Tongue (tissue), 2 donors: Measurements from ENCODE around the gene ALKBH8. TPM values are rescaled to one million over a fixed set of nuclear protein-coding genes. Genes with fewer than 3 reads are reported as not detected.
A peak's percentile ranks its signal among the peaks of the same experiment; 100 is the strongest.
"Not testable (repeated sequence)": the region's sequence is repeated elsewhere in the genome, so short reads cannot be mapped to it uniquely, and the experiment has no call there.

Experiments
- DNase-seq: peaks from one replicate; pipeline ENCODE4 v3.0.0-alpha.2; 2015
- total RNA-seq: library from RNA; depleted of rRNA; stranded (reverse); fragments of >200 nt; gene quantifications from one replicate; pipeline ENCODE4 v1.2.3, GENCODE V29; 2014

The ALKBH8 gene
- total RNA-seq, 1 donor from 2014 or later: 23.1 TPM

DNA sequence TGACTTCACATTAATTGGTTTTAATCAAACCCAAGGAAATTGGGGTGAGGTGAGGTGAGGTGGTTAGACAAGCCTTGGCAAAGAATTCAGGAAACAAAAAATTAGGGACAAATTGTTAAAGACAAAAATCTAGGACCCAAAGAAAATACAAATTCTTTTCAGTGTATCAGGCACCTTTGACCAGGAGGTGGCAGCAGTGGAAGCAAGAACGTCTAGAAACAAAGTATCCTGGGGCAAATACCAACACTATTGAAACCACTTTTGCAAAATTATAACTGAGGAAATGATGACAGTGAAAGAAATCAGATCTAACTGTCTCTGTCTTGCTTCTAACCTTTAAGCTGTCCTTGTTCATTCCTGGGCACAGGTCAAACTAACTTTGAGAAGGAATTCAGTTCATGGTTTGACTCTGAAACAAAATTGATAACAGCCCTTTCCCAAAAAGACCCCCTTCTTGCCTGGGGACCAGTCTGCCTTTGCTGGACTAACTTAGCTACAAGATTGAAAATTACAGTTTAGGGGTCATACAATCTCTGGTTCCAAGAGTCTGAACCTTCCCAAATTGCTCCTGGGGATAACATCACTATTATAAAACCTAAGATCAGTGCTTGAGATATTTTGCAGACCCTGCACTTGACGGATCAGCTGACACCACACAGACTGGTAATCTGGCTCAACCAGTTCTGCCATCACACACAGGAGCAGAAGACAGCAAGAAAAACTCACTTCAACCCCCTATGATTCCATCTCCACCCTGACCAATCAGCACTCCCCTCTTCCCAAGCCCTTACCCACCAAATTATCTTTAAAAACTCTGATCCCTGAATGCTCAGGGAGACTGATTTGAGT lies 11.2 kb upstream of the ALKBH8 start:
- peak; percentile 71 for DNase-seq

DNA sequence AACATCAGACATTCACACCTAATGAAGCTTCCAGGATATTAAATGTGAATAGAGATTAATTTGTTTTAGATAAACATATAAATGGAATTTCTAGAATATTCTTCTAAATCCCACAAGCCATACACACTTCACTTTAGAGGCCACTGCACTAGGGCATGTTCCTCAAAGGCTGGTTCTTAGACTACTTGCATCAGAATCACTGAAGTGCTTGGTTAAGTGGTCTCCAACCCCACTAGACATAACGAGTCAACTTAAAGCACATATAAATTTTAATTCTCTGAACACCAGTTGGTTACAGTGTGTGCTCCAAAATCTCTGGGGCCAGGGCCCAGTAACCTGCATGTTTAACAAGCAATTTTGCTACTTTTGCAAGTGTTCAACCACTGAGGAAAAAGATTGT lies 7.9 kb upstream of the ALKBH8 start:
- DNase-seq: no peak

DNA sequence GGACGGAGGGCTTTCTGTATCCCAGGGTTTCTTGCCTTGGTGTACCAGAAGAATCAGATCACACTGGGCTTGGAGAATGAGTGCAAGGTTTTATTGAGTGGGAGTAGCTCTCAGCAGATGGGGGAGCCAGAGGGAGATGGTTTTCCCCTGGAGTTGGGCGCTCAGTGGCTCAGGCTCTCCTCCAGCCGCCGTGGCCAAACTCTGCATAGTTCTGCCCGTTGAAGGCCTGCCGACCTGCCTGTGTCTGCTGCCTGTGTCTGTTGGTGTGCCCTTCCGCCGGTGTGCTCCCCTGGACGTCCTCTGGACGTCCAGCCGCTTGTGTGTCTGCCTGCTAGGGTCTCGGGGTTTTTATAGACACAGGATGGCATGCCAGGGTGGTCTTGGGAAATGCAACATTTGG lies 4.5 kb upstream of the ALKBH8 start:
- DNase-seq: no peak

DNA sequence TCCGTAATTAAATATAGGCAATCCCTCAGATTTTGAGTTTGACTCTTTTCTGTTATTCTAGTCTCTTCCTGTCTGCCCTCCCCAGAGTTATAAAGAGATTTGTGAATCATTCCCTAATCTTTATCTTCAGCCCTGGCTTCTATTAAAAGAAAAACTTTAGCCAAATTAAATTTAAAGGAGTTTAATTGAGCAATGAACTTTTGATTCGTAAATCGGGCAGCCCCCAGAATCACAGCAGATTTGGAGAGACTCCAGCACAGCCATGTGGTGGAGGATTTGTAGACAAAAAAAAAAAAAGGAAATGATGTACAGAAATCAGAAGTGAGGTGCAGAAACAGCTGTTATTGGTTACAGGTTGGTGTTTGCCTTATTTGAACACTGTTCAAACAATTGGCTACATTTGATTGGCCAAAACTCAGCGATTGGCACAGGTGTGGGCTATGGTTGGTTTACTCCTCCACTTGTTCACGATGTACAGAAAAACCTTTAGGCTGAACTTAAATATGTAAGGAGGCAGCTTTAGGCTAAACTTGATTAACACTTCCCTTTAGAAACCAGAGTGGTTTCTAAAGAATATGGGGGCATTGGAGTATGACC lies 2.3 kb upstream of the ALKBH8 start:
- DNase-seq: no peak

DNA sequence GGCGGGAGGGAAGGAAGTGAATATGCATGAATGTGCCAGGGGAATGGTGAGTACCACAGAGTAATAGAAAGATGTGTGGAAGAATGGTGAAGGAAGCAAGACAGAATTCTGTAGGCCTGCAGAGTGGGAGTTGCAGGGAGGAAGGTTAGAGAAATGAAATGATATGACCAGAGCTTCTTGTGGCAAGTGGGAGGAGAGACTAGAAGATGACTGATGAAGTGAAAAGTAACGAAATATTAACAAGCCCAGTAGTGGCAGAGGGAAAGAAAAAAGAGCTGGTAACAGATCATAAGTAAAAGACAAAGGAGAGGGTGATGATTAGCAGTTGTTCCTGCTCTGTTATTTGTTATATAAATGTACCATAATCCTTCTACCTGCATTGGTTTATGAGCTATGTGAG lies 1.0 kb upstream of the ALKBH8 start:
- no peak for DNase-seq

DNA sequence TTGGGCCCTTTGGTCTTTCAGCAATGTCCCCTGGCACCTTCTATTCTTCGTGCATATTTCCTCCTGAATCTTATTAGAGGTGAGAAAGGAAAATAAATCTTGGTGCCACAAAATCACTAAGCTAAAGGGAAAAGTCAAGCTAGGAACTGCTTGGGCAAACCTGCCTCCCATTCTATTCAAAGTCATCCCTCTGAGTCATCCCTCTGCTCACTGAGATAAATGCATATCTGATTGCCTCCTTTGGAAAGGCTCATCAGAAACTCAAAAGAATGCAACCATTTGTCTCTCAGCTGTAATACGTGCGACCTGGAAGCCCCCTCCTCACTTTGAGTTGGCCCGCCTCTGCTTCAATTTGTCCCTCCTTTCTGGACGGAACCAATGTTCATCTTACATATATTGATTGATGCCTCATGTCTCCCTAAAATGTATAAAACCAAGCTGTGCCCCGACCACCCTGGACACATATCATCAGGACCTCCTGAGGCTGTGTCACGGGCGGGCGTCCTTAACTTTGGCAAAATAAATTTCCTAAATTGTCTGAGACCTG lies 493 bp upstream of the ALKBH8 start:
- not testable (repeated sequence) for DNase-seq

DNA sequence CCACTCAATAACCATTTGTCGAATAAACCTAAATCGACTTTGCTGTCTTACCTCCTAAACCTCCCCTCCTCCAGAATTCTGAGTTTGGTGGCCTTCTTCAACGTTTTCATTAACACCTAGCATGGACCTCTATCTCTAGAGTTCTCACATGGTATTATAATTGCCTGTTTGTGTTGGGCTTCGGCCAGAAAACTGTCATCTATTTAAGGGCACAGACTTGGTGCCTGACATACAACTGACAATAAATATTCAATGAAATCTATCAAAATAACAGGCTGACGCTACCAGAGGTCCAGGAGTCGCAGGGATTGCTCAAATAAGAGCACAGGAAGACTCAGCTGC lies 687 bp downstream of the ALKBH8 start:
- no peak for DNase-seq

DNA sequence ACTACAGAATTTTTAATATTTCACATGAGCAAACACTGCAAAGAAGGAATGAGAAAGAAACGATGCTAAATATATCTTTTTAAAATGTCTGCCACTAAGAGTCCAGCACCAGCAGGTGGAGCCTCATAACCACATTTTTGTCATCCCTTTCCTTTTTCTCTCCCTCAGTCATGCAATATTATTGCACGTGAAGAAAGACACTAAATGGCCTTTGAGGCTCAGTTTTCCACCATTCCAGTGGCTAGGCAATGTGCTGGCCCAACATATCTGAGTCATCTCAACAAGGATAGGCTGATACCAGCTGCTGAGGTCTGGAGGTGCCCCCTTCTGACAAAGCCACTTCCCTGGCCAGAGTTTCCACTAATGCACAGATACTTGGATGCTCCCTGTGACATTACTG lies 1.8 kb downstream of the ALKBH8 start:
- DNase-seq: peak; percentile 72

DNA sequence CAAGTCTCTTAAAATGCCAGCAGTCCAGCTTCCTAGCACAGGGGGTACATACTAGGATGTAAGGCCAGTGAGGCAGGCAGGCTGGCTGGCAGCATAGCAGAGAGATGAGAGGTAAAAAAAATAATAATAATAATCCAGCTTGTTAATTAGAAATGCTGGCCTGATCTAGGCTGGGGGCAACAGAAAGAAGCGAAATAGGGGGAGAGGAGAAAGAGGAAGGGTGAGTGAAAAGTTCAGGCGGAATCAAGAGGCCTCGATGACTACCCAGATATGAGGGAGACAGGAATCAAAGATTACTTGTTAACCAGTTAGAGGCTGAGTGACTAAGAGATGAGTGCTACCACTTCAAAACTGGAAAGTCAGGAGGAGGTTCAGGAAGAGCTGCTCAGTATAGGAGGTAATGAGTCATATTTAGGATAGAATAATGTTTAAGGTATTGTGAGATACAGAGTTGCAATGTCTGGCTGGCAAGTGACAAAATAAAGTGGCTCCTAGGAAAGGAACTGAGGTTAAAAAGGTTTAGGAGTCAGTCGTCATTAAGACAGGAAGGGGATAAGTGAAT lies 2.8 kb downstream of the ALKBH8 start:
- DNase-seq: no peak

DNA sequence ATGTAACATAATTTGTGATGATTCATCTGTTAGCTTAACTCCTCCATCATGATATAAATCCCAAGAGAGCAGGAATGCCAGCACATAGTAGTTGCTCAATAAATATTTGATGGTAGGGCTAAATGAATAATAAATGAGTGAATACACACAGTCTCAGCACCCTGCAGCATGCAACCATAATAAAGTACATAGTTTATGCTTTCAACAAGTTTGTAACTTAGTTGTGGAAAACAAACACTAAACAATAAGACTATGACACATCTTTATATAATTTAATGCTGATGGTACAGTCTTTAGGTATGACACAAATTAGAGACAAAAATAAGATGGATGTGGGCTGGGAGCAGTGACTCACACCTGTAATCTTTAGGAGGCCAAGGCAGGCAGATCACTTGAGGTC lies 3.8 kb downstream of the ALKBH8 start:
- no peak for DNase-seq

DNA sequence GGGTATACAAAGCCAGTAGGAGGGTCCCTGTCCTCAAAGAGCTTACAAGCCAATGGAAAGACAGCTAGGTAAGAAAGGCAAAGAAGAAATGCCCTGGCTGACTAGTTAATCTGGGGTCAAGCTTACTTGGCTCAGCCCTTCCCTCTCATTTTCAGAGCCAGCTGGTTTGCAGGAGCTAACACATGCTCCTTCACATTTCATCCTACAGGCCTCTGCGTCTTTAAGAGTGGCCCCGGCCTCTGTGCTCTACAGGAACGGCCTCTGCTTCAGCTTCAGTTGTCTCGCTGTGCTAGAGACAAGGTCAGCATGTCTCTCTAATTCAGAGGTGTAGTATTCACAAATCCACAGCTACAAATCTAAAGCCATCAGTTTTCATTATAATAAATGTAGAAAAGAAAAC lies 15.2 kb downstream of the ALKBH8 start:
- DNase-seq: no peak

DNA sequence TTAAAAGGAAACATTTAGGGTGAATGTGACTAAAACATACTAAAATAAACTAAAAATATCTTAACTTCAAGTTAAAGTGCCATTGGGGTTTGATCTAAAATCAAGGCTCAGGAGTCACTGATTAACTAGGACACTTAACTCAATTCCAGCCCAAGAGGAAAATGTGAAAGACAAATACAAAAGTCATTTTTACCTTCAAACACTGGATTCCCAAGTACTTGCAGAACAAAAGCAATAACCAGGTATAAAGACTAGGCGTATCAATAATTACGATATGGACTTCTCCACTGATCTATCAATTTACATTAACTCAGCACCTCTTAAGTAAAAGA lies 15.6 kb downstream of the ALKBH8 start:
- DNase-seq: no peak

DNA sequence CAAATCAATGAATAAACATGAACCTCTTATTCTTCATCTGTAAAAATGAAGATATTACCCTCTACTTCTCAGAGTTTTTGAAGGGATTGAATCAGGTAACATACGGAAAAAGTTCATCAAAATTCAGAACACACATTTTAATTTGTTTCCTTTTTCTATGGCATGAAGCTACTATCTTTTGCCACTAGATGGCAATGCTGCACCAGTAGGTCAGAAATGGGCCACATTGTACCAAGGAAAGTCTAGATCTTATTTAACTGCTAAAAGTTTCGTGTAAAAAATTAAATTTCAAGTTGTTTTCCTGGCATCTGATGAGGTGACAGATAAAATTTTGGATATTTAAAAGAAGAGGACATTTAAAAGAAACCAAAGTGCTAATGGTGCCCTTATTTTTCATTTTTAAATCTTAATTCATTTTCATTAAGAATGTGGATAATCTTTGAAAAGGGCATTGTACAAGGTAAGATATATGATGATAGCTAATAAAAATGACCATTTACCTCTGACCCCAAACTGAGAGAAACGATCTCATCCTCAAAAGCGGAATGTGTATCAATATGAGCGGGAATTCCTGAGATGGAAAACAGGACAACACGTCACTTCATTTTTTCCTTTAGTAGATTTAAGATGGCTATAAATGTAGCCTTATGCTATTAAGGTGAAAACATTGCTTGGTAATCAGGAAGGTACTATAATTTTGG lies 16.1 kb downstream of the ALKBH8 start:
- peak; percentile 69 for DNase-seq

DNA sequence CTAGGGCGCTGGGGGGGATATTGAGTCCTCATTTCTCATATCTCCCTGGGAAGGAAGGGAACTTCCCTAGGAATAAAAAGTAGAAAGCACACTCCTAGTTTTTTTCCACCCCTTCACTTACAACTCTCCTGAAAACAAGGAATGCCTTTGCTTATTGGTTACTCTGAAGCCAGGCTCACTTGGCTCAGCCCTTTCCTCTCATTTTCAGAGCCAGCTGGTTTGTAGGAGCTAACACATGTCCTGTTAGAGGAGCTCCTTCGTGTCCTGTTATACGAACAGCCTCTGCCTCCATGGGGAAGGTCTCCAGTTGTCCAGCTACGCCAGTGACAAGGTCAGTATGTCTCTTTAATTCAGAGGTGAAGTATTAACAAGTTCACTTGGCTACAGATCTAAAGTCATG lies 17.6 kb downstream of the ALKBH8 start:
- no peak for DNase-seq

DNA sequence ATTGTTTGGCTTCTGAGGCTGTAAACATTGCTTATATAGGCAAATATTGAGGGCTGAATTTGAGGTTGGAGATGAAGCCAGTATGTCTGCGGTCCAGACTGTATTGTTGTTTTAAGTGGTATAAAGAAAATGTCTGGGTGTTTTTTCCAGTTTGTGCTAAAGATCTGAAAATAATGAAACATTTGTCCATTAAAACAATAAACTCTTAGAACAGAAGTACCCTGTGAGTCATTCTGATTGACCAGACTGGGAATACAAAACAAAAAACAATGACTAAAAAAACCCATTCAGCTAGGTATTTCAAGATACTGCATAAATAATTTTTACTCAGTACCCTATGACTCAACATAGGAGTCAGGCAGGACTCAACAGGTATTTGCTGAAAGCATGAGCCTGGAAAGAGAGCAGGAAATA lies 20.4 kb downstream of the ALKBH8 start:
- no peak for DNase-seq

DNA sequence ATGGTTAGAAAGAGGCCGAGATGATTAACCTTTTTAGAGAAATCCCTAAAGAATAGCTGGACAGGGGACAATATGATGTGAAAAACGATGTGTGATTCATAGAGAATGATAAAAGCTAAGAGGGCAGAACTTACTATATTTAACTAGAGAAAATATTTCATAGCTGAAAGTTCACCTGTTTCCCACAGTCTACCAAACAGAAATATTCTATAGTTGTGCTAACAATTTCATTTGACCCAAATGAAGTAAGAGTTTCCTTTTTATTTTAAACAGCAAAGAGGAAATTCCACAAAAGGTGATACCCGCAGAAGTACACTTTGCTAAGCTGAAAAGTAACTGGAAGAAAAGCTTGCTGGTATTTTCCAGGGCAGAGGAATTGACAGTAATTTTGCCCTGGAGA lies 26.7 kb downstream of the ALKBH8 start:
- no peak for DNase-seq

DNA sequence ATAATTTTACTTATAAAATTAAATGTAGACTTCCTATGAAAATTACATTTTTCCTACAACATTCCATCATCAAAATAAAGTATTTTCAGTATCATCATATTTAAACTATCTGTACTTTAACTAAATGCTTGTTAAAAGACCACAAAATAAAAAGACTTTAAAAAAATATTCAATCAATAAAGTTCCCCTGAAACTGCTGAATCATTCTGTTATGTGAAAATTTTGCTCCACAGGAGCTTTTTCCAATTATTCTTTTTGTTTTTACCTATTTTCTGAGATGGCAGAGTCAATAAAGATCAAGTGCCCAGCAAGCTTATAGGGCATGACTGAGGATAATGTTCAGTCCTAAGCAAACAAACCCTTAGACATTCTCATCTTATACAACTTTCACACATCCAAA lies 27.3 kb downstream of the ALKBH8 start:
- DNase-seq: no peak

DNA sequence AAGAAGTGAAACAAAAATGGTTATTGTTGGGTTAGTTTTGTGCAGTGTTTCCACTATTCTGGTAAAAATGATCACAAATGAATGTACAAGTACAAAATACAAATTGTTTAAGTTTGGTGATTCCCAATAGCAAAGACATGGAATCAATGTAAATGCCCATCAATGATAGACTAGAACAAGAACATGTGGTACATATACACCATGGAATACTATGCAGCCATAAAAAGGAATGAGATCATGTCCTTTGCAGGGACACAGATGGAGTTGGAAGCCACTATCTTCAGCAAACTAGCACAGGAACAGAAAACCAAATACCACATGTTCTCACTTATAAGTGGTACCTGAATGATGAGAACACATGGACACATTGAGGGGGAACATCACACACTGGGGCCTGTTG lies 28.4 kb downstream of the ALKBH8 start:
- DNase-seq: not testable (repeated sequence)

DNA sequence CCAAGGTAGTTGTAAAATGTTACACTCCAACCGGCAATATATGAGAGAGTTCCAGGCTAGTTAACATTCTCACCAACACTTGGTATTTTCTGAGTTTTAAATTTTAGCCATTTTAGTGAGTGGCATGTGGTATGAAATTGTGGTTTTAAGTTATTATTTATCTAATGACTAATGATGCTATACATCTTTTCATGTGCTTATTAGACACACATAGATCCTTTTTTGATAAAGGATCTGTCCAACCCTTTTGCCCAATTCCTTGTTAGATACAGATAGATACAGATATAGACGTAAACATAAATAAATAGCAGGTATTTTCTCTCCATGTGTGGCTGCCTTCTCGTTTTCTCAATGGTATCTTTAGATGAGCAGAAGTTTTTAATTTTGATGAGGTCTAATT lies 39.3 kb downstream of the ALKBH8 start:
- DNase-seq: no peak

DNA sequence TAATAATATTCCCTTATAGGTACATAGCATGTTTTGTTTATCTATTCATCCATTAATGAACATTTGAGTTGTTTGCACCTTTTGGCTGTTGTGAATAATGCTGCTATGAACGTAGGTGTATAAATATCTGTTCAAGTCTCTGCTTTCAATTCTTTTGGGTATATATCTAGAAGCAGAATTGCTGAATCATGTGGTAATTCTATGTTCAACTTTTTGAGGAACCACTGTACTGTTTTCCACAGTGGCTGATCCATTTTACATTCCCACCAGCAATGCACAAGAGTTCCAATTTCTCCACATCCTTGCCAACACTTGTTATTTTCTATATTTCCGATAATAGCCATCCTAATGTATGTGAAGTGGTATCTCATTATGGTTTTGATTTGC lies 56.7 kb downstream of the ALKBH8 start:
- DNase-seq: no peak

DNA sequence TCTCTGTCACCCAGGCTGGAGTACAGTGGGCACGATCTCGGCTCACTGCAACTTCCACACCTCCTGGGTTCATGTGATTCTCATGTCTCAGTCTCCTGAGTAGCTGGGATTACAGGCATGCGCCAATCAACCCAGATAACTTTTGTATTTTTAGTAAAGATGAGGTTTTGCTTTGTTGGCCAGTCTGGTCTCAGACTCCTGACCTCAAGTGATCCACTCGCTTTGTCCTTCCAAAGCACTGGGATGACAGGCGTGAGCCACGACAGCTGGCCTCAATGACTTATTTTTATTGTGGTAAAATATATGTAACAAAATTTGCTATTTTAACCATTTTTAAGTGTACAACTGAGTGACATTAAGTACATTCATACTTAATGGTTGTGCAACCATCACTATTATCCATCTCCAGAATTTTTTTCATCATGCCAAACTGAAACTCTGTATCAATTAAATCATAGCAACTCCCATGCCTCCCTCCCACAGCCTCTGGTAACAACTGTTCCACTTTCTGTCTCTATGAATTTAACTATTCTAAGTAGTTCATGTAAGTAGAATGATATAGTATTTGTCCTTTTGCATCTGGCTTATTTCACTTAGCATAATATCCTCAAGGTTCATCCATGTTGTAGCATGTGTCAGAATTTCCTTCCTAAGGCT lies 57.2 kb downstream of the ALKBH8 start:
- no peak for DNase-seq

DNA sequence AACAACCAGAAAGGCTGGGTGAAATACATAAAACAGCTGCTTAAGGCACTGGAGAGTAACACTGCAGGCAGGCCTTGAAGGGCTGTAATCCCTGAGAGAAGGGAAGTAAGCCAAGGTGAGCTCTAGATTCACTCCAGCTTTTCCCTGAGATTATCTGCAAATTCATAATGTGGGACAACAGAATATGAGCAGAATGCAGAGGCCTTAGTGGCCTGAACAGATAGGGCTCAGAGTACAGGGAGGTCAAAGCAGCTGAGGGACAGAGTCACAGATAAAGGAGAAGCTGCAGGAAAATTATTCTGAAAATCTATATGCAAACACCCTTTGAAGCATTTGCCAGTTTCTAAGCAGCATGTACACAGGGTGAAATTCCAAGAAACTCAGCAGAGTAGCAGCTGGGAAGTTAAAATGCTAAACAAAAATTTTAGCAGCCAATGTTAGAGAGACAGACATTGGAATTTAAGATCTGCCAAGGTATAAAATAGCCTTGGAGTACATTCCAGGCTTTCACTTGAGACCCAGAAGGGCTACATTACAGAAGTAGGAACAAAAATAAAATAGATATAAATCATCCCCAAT lies 59.8 kb downstream of the ALKBH8 start:
- peak; percentile 43 for DNase-seq
